Upper lobe of right lung (tissue), 1 donor: ENCODE data around the gene PDE7B. TPM values are rescaled to one million over a fixed set of nuclear protein-coding genes. Genes with fewer than 3 reads are reported as not detected.
"Not testable (repeated sequence)": the region's sequence is repeated elsewhere in the genome, so short reads cannot be mapped to it uniquely, and the experiment has no call there.

Experiments
- ATAC-seq: fragments of 200-7000 bp; cut with Tn5 transposase; one replicate; pipeline ENCODE4 v1.9.1; 2020; ENCODE audit warnings: mild to moderate bottlenecking, moderate library complexity
- DNase-seq: peaks from one replicate; pipeline ENCODE4 v3.0.0-alpha.2; 2020
- H3K27ac ChIP-seq: fragments of 200-600 bp; one replicate; pipeline ENCODE4 v1.8.0; 2022
- H3K27me3 ChIP-seq: fragments of 200-600 bp; one replicate; pipeline ENCODE4 v1.8.0; 2022; ENCODE audit warnings: mild to moderate bottlenecking
- H3K36me3 ChIP-seq: fragments of 200-600 bp; one replicate; pipeline ENCODE4 v1.8.0; 2022
- H3K4me1 ChIP-seq: fragments of 200-600 bp; one replicate; pipeline ENCODE4 v1.8.0; 2022
- H3K4me3 ChIP-seq: fragments of 200-600 bp; one replicate; pipeline ENCODE4 v1.8.0; 2022; ENCODE audit warnings: mild to moderate bottlenecking
- H3K9me3 ChIP-seq: fragments of 200-600 bp; one replicate; pipeline ENCODE4 v1.8.0; 2022
- intact Hi-C: fragments of 100-400 bp; cut with DNase I; formaldehyde crosslinking; loops from one replicate; pipeline ENCODE4 v1.11.0; 2022
- total RNA-seq: library from RNA; stranded (reverse); fragmentation: NEBNext Ultra II Directional; extraction: Animal tissue kit (Norgen Biotek cat#: 25700); gene quantifications from one replicate; pipeline ENCODE4 v1.2.1, GENCODE V29; 2021
- TF ChIP-seq, protein P1 (sequence below): fragments of 200-600 bp; IDR thresholded peaks from one replicate; pipeline ENCODE4 v1.8.0; 2022; ENCODE audit warnings: antibody characterized with exemption
- donor health status: DM: no; HTN: yes; CAD: no; lungs with severe emphysema.

PDE7B gene
- total RNA-seq, 1 donor from 2014 or later, result 4.2 TPM

GRCh38 chr6:136094812-136095211 lies 243.3 kb downstream of the PDE7B start:
- Histone ChIP-seq H3K4me1 (peaks cover 13% of the 10 kb centered on the region), H3K27ac (no peak overlapping the region), H3K4me3 (no peak overlapping the region), H3K9me3 (no peaks in the 10 kb centered on the region), H3K27me3 (no peaks in the 10 kb centered on the region), H3K36me3 (no peaks in the 10 kb centered on the region)
- TF ChIP-seq, protein P1, sequence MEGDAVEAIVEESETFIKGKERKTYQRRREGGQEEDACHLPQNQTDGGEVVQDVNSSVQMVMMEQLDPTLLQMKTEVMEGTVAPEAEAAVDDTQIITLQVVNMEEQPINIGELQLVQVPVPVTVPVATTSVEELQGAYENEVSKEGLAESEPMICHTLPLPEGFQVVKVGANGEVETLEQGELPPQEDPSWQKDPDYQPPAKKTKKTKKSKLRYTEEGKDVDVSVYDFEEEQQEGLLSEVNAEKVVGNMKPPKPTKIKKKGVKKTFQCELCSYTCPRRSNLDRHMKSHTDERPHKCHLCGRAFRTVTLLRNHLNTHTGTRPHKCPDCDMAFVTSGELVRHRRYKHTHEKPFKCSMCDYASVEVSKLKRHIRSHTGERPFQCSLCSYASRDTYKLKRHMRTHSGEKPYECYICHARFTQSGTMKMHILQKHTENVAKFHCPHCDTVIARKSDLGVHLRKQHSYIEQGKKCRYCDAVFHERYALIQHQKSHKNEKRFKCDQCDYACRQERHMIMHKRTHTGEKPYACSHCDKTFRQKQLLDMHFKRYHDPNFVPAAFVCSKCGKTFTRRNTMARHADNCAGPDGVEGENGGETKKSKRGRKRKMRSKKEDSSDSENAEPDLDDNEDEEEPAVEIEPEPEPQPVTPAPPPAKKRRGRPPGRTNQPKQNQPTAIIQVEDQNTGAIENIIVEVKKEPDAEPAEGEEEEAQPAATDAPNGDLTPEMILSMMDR, result no peak
- intact Hi-C loops, result no loop called here
- DNase-seq (no peak), ATAC-seq (no peak)

DNA sequence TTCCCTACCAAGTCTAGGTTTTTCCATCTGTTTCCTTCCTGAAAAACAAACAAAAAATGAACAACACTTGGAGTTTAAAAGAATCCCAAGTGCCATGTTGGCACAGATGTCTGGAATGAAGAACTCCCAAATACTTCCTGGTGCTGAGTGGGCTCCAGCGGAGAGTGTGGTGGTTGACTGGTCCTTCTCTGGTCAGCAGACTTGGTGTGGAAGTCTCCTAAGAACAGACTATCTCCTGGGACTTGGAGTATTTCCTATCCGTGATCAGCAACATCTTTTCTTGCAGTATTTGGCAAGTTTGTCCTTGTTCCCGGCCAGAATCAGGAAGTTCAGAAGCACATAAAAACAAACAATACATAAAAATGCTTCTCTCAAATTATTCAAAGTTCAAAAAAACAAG lies 244.5 kb downstream of the PDE7B start:
- DNase-seq (no peak), ATAC-seq (peak; percentile 87)
- H3K27ac ChIP-seq, result peak overlapping the region; percentile 7
- no peaks in the 10 kb centered on the region for H3K27me3 ChIP-seq
- no peak overlapping the region for H3K4me3 ChIP-seq
- H3K4me1 ChIP-seq, result peaks cover 13% of the 10 kb centered on the region
- no peaks in the 10 kb centered on the region for H3K9me3 ChIP-seq
- TF ChIP-seq, protein P1, result no peak
- intact Hi-C loops, result no loop called here
- H3K36me3 ChIP-seq, result no peaks in the 10 kb centered on the region

DNA sequence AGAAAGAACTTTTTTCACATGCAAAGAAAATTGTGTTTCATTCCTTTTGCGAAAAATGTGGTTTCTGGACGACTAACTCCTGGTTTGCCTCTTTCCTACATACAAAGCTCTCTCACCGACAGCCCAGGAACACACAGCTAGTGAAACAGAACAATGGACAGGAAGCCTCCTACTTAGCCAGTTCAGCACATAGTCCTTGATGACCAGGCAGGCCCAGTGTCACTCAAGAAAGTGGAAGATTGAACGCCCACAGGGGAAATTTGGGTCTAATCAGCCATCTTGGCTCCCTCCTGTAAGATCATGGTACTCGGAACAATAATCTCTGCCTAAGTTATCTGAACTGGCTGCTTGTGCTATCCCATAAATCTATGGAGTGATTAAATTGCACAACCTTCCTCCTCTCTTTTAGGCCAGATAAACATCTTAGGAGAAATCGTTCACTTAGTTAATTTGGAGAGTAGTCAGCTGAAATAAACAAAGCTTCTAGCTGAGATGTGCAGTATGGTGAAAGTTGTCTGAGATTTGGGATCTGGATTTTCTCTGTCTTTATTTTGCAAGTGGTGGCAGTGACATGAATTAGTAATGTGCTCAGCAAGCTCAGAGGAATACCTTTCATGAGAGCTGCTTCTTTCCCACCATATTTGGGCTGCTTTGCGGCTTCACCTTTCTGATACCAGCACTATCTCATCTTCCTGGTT lies 251.6 kb downstream of the PDE7B start:
- ATAC-seq (peak; percentile 24), DNase-seq (no peak)

GRCh38 chr6:136103763-136104311 lies 252.3 kb downstream of the PDE7B start:
- intact Hi-C loops, result no loop called here
- Histone ChIP-seq H3K27ac (peak overlapping the region; percentile 63), H3K4me3 (no peak overlapping the region), H3K4me1 (peaks cover 11% of the 10 kb centered on the region), H3K9me3 (no peaks in the 10 kb centered on the region), H3K27me3 (no peaks in the 10 kb centered on the region), H3K36me3 (no peaks in the 10 kb centered on the region)
- DNase-seq (no peak), ATAC-seq (peak; percentile 80)
- TF ChIP-seq, protein P1, result no peak

More for the DNA sequence above, 251.6 kb downstream of the PDE7B start:
- no peaks in the 10 kb centered on the region for H3K27me3 ChIP-seq
- TF ChIP-seq, protein P1, result no peak
- peak overlapping the region; percentile 63 for H3K27ac ChIP-seq
- H3K4me1 ChIP-seq, result peaks cover 11% of the 10 kb centered on the region
- no peak overlapping the region for H3K4me3 ChIP-seq
- no peaks in the 10 kb centered on the region for H3K9me3 ChIP-seq
- H3K36me3 ChIP-seq, result no peaks in the 10 kb centered on the region
- intact Hi-C loops, result no loop called here

GRCh38 chr6:136104556-136104955 lies 253.1 kb downstream of the PDE7B start:
- H3K4me3 ChIP-seq, result no peak overlapping the region
- no peaks in the 10 kb centered on the region for H3K27me3 ChIP-seq
- no peaks in the 10 kb centered on the region for H3K9me3 ChIP-seq
- TF ChIP-seq, protein P1, result no peak
- intact Hi-C loops, result no loop called here
- DNase-seq, result no peak
- peaks cover 11% of the 10 kb centered on the region for H3K4me1 ChIP-seq
- peak overlapping the region; percentile 63 for H3K27ac ChIP-seq
- no peaks in the 10 kb centered on the region for H3K36me3 ChIP-seq
- ATAC-seq, result no peak

DNA sequence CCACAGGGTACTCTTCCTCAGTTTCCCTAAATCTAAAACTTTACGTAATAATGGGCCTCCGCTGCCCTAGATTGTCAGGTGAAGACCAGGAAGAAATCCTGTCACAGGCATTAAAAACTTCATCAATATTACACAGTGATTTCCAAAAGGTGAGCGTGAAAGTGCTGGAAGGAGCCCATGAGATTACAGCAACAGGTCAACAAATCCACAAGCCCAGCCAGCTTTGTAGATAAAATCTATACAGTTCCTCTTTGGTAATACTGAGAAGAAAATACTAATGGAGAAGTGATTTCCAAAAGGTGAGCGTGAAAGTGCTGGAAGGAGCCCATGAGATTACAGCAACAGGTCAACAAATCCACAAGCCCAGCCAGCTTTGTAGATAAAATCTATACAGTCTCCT lies 254.3 kb downstream of the PDE7B start:
- H3K36me3 ChIP-seq, DNase-seq, H3K9me3 ChIP-seq, H3K27ac ChIP-seq, intact Hi-C loops, ATAC-seq, H3K4me3 ChIP-seq, H3K27me3 ChIP-seq: not testable (repeated sequence)
- H3K4me1 ChIP-seq, result peaks cover 11% of the 10 kb centered on the region
